H1 (cell line): Measurements from ENCODE around the gene STXBP5. TPM values are rescaled to one million over a fixed set of nuclear protein-coding genes. Genes with fewer than 3 reads are reported as not detected.

Experiments used
- CTCF ChIA-PET: fragments of 300-600 bp; sonication (Branson Sonifier 250); formaldehyde crosslinking; loops from one replicate; lab custom pipeline; 2021; ENCODE audit not compliant: partially characterized antibody; lab: Charles Lee
- POLR2A ChIA-PET: fragments of 300-600 bp; sonication (Branson Sonifier 250); formaldehyde crosslinking; loops from one replicate; lab custom pipeline; 2021; ENCODE audit warnings: inconsistent platforms; ENCODE audit not compliant: partially characterized antibody; lab: Charles Lee
- DNase-seq, 2 experiments: peaks; one replicate each; pipeline versions ENCODE4 v3.0.0 to v3.0.0-alpha.2; 2010 to 2022; ENCODE audit warnings: low spot score in 2 of 2, low read depth in 1 of 2, mixed read lengths in 1 of 2
- FAIRE-seq: peaks from 2 replicates; lab custom pipeline; 2011; peaks lifted over from hg19 to GRCh38; lab: Jason Lieb, UNC
- H2AFZ ChIP-seq: 2 replicates; pipeline ENCODE4 v1.8.1; 2012; ENCODE audit warnings: low read length, inconsistent platforms
- H2AK5ac ChIP-seq: 2 replicates; pipeline ENCODE4 v1.6.1; 2013; ENCODE audit warnings: low read depth, low read length
- H2BK120ac ChIP-seq: replicated peaks from 2 replicates; pipeline ENCODE3; 2013; ENCODE audit warnings: low read depth, low read length, inconsistent platforms
- H2BK12ac ChIP-seq: 2 replicates; pipeline ENCODE4 v1.6.1; 2013; ENCODE audit warnings: low read depth, low read length
- H2BK15ac ChIP-seq: 2 replicates; pipeline ENCODE4 v1.6.1; 2013; ENCODE audit warnings: low read length
- H2BK20ac ChIP-seq: 2 replicates; pipeline ENCODE4 v1.6.1; 2013; ENCODE audit warnings: low read length
- H2BK5ac ChIP-seq: 2 replicates; pipeline ENCODE4 v1.6.1; 2013; ENCODE audit warnings: low read depth, low read length
- H3K14ac ChIP-seq: 2 replicates; pipeline ENCODE4 v1.6.1; 2013; ENCODE audit warnings: inconsistent platforms; ENCODE audit not compliant: insufficient read length
- H3K18ac ChIP-seq: 2 replicates; pipeline ENCODE4 v1.6.1; 2013; ENCODE audit warnings: low read length; ENCODE audit errors: extremely low read depth
- H3K23ac ChIP-seq: 2 replicates; pipeline ENCODE4 v1.6.1; 2013; ENCODE audit warnings: inconsistent platforms; ENCODE audit not compliant: insufficient read length
- H3K23me2 ChIP-seq: 2 replicates; pipeline ENCODE4 v1.6.1; 2013; ENCODE audit warnings: low read depth, low read length
- H3K27ac ChIP-seq: 2 replicates; pipeline ENCODE4 v1.6.1; 2011; ENCODE audit warnings: low read depth, low read length, inconsistent platforms
- H3K27me3 ChIP-seq, 4 experiments: replicated peaks in 1 of 4; 1 replicate in 1 of 4; 2 replicates in 3 of 4; pipeline versions ENCODE4 v1.6.1 to v1.8.1; 2011 to 2013; ENCODE audit warnings: low read length in 3 of 4, mild to moderate bottlenecking in 3 of 4, inconsistent platforms in 2 of 4, mixed read lengths in 2 of 4, moderate library complexity in 1 of 4; ENCODE audit not compliant: control insufficient read depth in 3 of 4, insufficient read depth in 3 of 4; ENCODE audit errors: extremely low read depth in 1 of 4
- H3K36me3 ChIP-seq, 4 experiments: 2 replicates each; pipeline versions ENCODE4 v1.6.1 to v1.8.1; 2011 to 2013; ENCODE audit warnings: mild to moderate bottlenecking in 4 of 4, low read length in 3 of 4, moderate library complexity in 2 of 4, control low read depth in 1 of 4, inconsistent platforms in 1 of 4; ENCODE audit not compliant: insufficient read depth in 4 of 4, control insufficient read depth in 2 of 4
- H3K4ac ChIP-seq: replicated peaks from 2 replicates; pipeline ENCODE3; 2013; ENCODE audit warnings: low read length, low read depth, mixed read lengths, inconsistent platforms; ENCODE audit not compliant: insufficient read length
- H3K4me1 ChIP-seq, 4 experiments: replicated peaks in 1 of 4; 1 replicate in 1 of 4; 2 replicates in 3 of 4; pipeline versions ENCODE4 v1.6.1 to v1.8.1; 2011 to 2013; ENCODE audit warnings: low read length in 3 of 4, inconsistent platforms in 2 of 4, mixed read lengths in 1 of 4; ENCODE audit not compliant: insufficient read depth in 4 of 4, control insufficient read depth in 3 of 4
- H3K4me2 ChIP-seq, 2 experiments: 2 replicates each; pipeline versions ENCODE4 v1.6.1 to v1.8.1; 2011 to 2013; ENCODE audit warnings: low read depth in 2 of 2, low read length in 2 of 2, control low read depth in 1 of 2, inconsistent platforms in 1 of 2, mild to moderate bottlenecking in 1 of 2; ENCODE audit not compliant: insufficient read depth in 1 of 2
- H3K4me3 ChIP-seq, 4 experiments: fragments of 200-600, 300-600 bp in 1 of 4; sonication (generic), shearing (Covaris generic), sonication (Bioruptor Twin) in 1 of 4; 2 replicates each; pipeline versions ENCODE4 v1.5.1 to v1.8.1; 2011 to 2016; ENCODE audit warnings: low read length in 4 of 4, low read depth in 3 of 4, control low read depth in 2 of 4, inconsistent platforms in 2 of 4, mild to moderate bottlenecking in 2 of 4, mixed read lengths in 1 of 4, moderate library complexity in 1 of 4; ENCODE audit not compliant: insufficient read depth in 2 of 4; ENCODE audit errors: extremely low read depth in 1 of 4
- H3K56ac ChIP-seq: replicated peaks from 2 replicates; pipeline ENCODE3; 2013; ENCODE audit warnings: low read depth, mild to moderate bottlenecking, mixed read lengths, low read length, inconsistent platforms; ENCODE audit not compliant: insufficient read length
- H3K79me1 ChIP-seq: 2 replicates; pipeline ENCODE4 v1.6.1; 2013; ENCODE audit warnings: low read depth, low read length, control low read depth
- H3K79me2 ChIP-seq, 2 experiments: 2 replicates each; pipeline versions ENCODE4 v1.6.1 to v1.8.1; 2012 to 2013; ENCODE audit warnings: low read length in 2 of 2, mild to moderate bottlenecking in 2 of 2, inconsistent platforms in 1 of 2; ENCODE audit not compliant: insufficient read depth in 2 of 2, control insufficient read depth in 1 of 2
- H3K9ac ChIP-seq, 4 experiments: replicated peaks in 1 of 4; 1 replicate in 1 of 4; 2 replicates in 3 of 4; pipeline versions ENCODE4 v1.6.1 to v1.8.1; 2011 to 2013; ENCODE audit warnings: low read depth in 3 of 4, low read length in 3 of 4, control low read depth in 2 of 4, mild to moderate bottlenecking in 2 of 4, moderate library complexity in 2 of 4, inconsistent platforms in 1 of 4; ENCODE audit errors: extremely low read depth in 1 of 4
- H3K9me3 ChIP-seq, 2 experiments: 2 replicates each; pipeline versions ENCODE4 v1.6.1 to v1.8.1; 2012 to 2013; ENCODE audit warnings: mild to moderate bottlenecking in 2 of 2, moderate library complexity in 2 of 2, control low read depth in 1 of 2, inconsistent platforms in 1 of 2, low read depth in 1 of 2, low read length in 1 of 2, mixed read lengths in 1 of 2; ENCODE audit not compliant: insufficient read depth in 2 of 2
- H4K20me1 ChIP-seq, 2 experiments: replicated peaks in 1 of 2; 2 replicates each; pipeline versions ENCODE3 to v1.8.1; 2011 to 2013; ENCODE audit warnings: inconsistent platforms in 2 of 2, low read length in 2 of 2, mild to moderate bottlenecking in 1 of 2; ENCODE audit not compliant: insufficient read depth in 2 of 2, control insufficient read depth in 1 of 2
- H4K5ac ChIP-seq: 2 replicates; pipeline ENCODE4 v1.6.1; 2013; ENCODE audit warnings: low read length, low read depth, mixed read lengths, inconsistent platforms; ENCODE audit not compliant: insufficient read length
- H4K8ac ChIP-seq: 2 replicates; pipeline ENCODE4 v1.8.0; 2013; ENCODE audit warnings: mild to moderate bottlenecking, moderate library complexity, low read length, inconsistent platforms; ENCODE audit not compliant: insufficient read depth; ENCODE audit errors: extremely low read depth
- H4K91ac ChIP-seq: replicated peaks from 2 replicates; pipeline ENCODE3; 2013; ENCODE audit warnings: low read length, mixed read lengths, inconsistent platforms; ENCODE audit not compliant: insufficient read length
- CEBPB ChIP-seq: IDR thresholded peaks from 2 replicates; pipeline ENCODE4 v1.6.1; 2012; ENCODE audit warnings: low read depth, low read length
- EZH2 ChIP-seq: fragments of 200-600 bp; sonication (generic); IDR thresholded peaks from 2 replicates; pipeline ENCODE4 v1.7.1; 2012; ENCODE audit warnings: low read depth, mild to moderate bottlenecking, moderate library complexity, low read length, inconsistent platforms; ENCODE audit not compliant: severe bottlenecking
- WGBS, 2 experiments: shearing (Covaris generic) in 1 of 2; methylation state at CpG; one replicate each; pipeline versions ENCODE4 v1.1.6 to v1.1.7; 2013 to 2015; ENCODE audit warnings: low lambda C conversion rate in 2 of 2, mixed read lengths in 2 of 2, inconsistent platforms in 1 of 2, low coverage in 1 of 2, missing lambda C conversion rate in 1 of 2; ENCODE audit not compliant: insufficient replicate concordance in 2 of 2, insufficient coverage in 1 of 2, insufficient read length in 1 of 2; ENCODE audit errors: extremely low coverage in 1 of 2, missing lambda C conversion rate in 1 of 2; 5-methylcytosine and 5-hydroxymethylcytosine counted together
- polyA plus RNA-seq, 7 experiments: library from polyadenylated mRNA; depleted of rRNA in 3 of 7; stranded (reverse) in 5 of 7; unstranded in 2 of 7; fragments of >200 nt in 5 of 7; fragments of 200-250 nt in 2 of 7; gene quantifications; 1 replicate in 5 of 7; 2 replicates in 1 of 7; 4 replicates in 1 of 7; pipeline versions ENCODE4 v1.2.1 to v1.2.3, GENCODE V29; 2011 to 2013; ENCODE audit warnings: missing spikeins in 2 of 7, mixed read lengths in 2 of 7
- total RNA-seq: library from RNA; stranded (reverse); fragmentation: NEBNext Ultra II Directional; extraction: Animal tissue kit (Norgen Biotek cat#: 25700); gene quantifications from 2 replicates; pipeline ENCODE4 v1.2.1, GENCODE V29; 2021

Gene STXBP5
- total and polyA plus RNA-seq, 2 of the 8 experiments (the other 6 are each of a cell fraction or from before 2014, with no cell fraction given), result 2.7 to 10.8 TPM

DNA sequence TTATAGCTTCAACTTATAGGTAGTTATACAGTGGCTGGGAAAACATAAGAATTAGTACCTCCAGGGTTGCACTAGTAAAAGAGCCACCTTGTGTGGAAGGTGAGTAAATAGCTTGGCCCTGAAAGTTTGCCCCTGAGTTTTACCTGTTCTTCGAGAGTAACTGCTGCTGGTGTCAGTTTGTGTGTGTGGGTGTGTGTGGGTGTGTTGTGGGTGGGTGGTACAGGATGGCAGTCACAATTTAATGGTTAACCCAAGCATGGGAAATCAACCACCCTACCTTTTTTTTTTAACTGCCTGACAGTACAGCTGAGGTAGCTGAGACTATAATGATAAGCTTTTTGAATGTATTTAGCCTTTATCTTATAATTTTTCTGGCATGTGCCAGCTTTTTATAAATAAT, 137.3 kb downstream of the STXBP5 start:
- no peaks in the 10 kb centered on the region for H3K23me2 ChIP-seq
- no peak overlapping the region for H4K5ac ChIP-seq
- H3K9ac ChIP-seq, result no peak overlapping the region
- H3K79me2 ChIP-seq, result no peaks in the 10 kb centered on the region
- no peak overlapping the region for H2BK15ac ChIP-seq
- no peaks in the 10 kb centered on the region for H3K9me3 ChIP-seq
- H4K20me1 ChIP-seq, result peaks cover 0 to 1% of the 10 kb centered on the region in 2 experiments
- no peak overlapping the region for H2AK5ac ChIP-seq
- H2BK20ac ChIP-seq, result no peak overlapping the region
- FAIRE-seq (no peak), DNase-seq (no peak)
- H3K4ac ChIP-seq, result no peak overlapping the region
- WGBS, 2 experiments, result 95% methylated on average over 1 of the region's 1 CpG; no CpG with 5 or more reads in 1 of the 2 experiments
- H3K56ac ChIP-seq, result no peak overlapping the region
- H3K79me1 ChIP-seq, result no peaks in the 10 kb centered on the region
- H2BK5ac ChIP-seq, result no peak overlapping the region
- H3K4me1 ChIP-seq, result no peaks in the 10 kb centered on the region
- no peak overlapping the region for H3K23ac ChIP-seq
- H2BK12ac ChIP-seq, result no peak overlapping the region
- ChIA-PET POLR2A (no interaction called here), CTCF (interaction anchor here (1.2 kb wide), 1 partner anchor 11 kb away, joined by 4 read pairs; no protein-coding TSS in a partner anchor)
- no peaks in the 10 kb centered on the region for H3K27me3 ChIP-seq
- H3K18ac ChIP-seq, result no peak overlapping the region
- no peak overlapping the region for H4K91ac ChIP-seq
- no peak overlapping the region for H2BK120ac ChIP-seq
- H2AFZ ChIP-seq, result no peak overlapping the region
- no peak overlapping the region for H4K8ac ChIP-seq
- no peak overlapping the region for H3K4me3 ChIP-seq
- TF ChIP-seq EZH2, result no peak
- TF ChIP-seq CEBPB, result no peak
- H3K36me3 ChIP-seq, result no peaks in the 10 kb centered on the region; a peak in 1 of 8 replicates
- H3K14ac ChIP-seq, result no peak overlapping the region
- H3K27ac ChIP-seq, result no peak overlapping the region
- no peak overlapping the region for H3K4me2 ChIP-seq
